ENCODE measurements around the gene RALGAPA2. TPM values are rescaled to one million over a fixed set of nuclear protein-coding genes. Genes with fewer than 3 reads are reported as not detected.
A peak's percentile ranks its signal among the peaks of the same experiment; 100 is the strongest.

The RALGAPA2 gene
- polyA plus RNA-seq, 1 experiment, result 2.2 TPM

DNA sequence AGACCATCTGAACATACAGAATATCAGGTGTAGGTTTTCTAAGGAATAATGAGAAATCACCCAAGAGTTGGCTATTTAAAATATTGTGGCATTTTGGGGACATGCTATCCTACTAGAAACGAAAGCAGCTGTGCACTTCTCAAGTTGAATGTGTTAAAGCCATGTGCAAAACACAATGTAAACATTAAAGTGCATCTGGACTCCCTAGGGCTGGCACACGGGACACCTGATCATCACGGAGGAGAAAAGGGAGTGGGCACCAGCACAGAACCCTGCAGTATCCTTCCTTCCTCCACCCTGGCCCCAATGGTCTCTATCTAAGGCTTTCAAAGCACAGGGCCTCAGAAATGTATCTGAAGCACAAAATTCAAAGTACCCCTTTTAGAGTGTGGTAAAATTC, 250.3 kb downstream of the RALGAPA2 start:
- Histone ChIP-seq H3K27ac (ENCODE audit: low read depth, low read length) (no peak overlapping the region), H3K9me3 (ENCODE audit: control insufficient read depth, insufficient read depth, low read length) (no peaks in the 10 kb centered on the region), H3K27me3 (ENCODE audit: control insufficient read depth, insufficient read depth, low read length) (no peaks in the 10 kb centered on the region), H3K4me3 (ENCODE audit: low read depth, low read length) (no peak overlapping the region)
- CTCF ChIA-PET, result no interaction called here
- no peak for DNase-seq (ENCODE audit: low read depth, low spot score)
- TF ChIP-seq, protein P1, sequence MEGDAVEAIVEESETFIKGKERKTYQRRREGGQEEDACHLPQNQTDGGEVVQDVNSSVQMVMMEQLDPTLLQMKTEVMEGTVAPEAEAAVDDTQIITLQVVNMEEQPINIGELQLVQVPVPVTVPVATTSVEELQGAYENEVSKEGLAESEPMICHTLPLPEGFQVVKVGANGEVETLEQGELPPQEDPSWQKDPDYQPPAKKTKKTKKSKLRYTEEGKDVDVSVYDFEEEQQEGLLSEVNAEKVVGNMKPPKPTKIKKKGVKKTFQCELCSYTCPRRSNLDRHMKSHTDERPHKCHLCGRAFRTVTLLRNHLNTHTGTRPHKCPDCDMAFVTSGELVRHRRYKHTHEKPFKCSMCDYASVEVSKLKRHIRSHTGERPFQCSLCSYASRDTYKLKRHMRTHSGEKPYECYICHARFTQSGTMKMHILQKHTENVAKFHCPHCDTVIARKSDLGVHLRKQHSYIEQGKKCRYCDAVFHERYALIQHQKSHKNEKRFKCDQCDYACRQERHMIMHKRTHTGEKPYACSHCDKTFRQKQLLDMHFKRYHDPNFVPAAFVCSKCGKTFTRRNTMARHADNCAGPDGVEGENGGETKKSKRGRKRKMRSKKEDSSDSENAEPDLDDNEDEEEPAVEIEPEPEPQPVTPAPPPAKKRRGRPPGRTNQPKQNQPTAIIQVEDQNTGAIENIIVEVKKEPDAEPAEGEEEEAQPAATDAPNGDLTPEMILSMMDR (IDR thresholded peaks at IDR 0.05; ENCODE audit: low read depth, low read length), result no peak
- POLR2A ChIA-PET, result no interaction called here

GRCh38 chr20:20461551-20461950, 250.9 kb downstream of the RALGAPA2 start:
- no peak for DNase-seq (ENCODE audit: low read depth, low spot score)
- POLR2A ChIA-PET, result no interaction called here
- Histone ChIP-seq H3K9me3 (ENCODE audit: control insufficient read depth, insufficient read depth, low read length) (no peaks in the 10 kb centered on the region), H3K27ac (ENCODE audit: low read depth, low read length) (no peak overlapping the region), H3K4me3 (ENCODE audit: low read depth, low read length) (no peak overlapping the region), H3K27me3 (ENCODE audit: control insufficient read depth, insufficient read depth, low read length) (no peaks in the 10 kb centered on the region)
- TF ChIP-seq, protein P1 (IDR thresholded peaks at IDR 0.05; ENCODE audit: low read depth, low read length), result no peak
- CTCF ChIA-PET, result no interaction called here

GRCh38 chr20:20459726-20460125, 252.7 kb downstream of the RALGAPA2 start:
- Histone ChIP-seq H3K9me3 (ENCODE audit: control insufficient read depth, insufficient read depth, low read length) (no peaks in the 10 kb centered on the region), H3K27me3 (ENCODE audit: control insufficient read depth, insufficient read depth, low read length) (no peaks in the 10 kb centered on the region), H3K27ac (ENCODE audit: low read depth, low read length) (no peak overlapping the region), H3K4me3 (ENCODE audit: low read depth, low read length) (no peak overlapping the region)
- TF ChIP-seq, protein P1 (IDR thresholded peaks at IDR 0.05; ENCODE audit: low read depth, low read length), result no peak
- ChIA-PET POLR2A (interaction anchor here (1.1 kb wide), 1 partner anchor 134 kb away, joined by 3 read pairs; no protein-coding TSS in a partner anchor), CTCF (no interaction called here)
- DNase-seq (ENCODE audit: low read depth, low spot score), result no peak

DNA sequence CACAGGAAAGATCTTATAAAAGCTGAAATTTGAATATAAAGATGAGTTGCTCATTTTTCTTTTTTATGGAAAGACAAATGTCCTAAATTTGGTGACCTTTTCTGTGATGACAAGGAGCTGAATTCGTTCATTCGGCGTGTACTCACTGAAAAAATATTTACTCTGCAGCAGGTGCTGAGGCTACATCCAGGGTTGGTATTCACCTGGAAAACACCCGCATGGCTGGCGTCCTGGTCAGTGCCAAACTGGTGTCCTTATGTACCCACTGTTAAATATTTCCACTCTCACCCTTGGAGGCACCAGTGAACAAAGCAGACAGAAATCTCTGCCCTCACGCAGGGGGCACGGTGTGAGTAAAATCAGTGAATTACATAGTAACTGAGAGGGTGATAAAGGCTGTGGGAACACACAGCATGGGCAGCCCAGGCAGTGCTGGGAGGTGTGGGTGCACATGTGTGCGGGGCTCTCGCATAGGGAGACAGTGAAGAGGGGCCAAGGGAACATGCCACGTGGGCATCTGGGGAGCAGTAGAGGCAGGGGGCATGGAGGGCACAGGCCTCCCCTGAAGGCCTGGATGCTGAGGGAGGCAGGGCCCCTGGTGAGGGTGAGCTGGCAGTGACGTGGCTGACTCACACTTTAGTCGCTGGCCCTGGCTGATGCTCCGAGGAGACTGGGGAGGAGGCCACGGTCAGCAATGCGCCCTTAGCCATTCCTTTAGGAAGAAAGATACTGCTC, 254.9 kb downstream of the RALGAPA2 start:
- Histone ChIP-seq H3K27ac (ENCODE audit: low read depth, low read length) (peak overlapping the region; percentile 47), H3K27me3 (ENCODE audit: control insufficient read depth, insufficient read depth, low read length) (no peaks in the 10 kb centered on the region), H3K4me3 (ENCODE audit: low read depth, low read length) (no peak overlapping the region), H3K9me3 (ENCODE audit: control insufficient read depth, insufficient read depth, low read length) (no peaks in the 10 kb centered on the region)
- POLR2A ChIA-PET, result no interaction called here
- TF ChIP-seq, protein P1 (IDR thresholded peaks at IDR 0.05; ENCODE audit: low read depth, low read length), result no peak
- no peak for DNase-seq (ENCODE audit: low read depth, low spot score)
- CTCF ChIA-PET, result interaction anchor here (0.8 to 1.0 kb wide), 2 partner anchors 136 kb away, joined by 3 to 4 read pairs; no protein-coding TSS in a partner anchor

- DNase-seq (ENCODE audit: low read depth, low spot score), result no peak
- Histone ChIP-seq H3K27ac (ENCODE audit: low read depth, low read length) (no peak overlapping the region), H3K4me3 (ENCODE audit: low read depth, low read length) (no peak overlapping the region), H3K27me3 (ENCODE audit: control insufficient read depth, insufficient read depth, low read length) (no peaks in the 10 kb centered on the region), H3K9me3 (ENCODE audit: control insufficient read depth, insufficient read depth, low read length) (no peaks in the 10 kb centered on the region)
- POLR2A ChIA-PET, result interaction anchor here (0.5 kb wide), 1 partner anchor 397 kb away, joined by 4 read pairs; no protein-coding TSS in a partner anchor
- CTCF ChIA-PET, result no interaction called here
- TF ChIP-seq, protein P1 (IDR thresholded peaks at IDR 0.05; ENCODE audit: low read depth, low read length), result no peak
Measured at GRCh38 chr20:20456741-20457140, 255.7 kb downstream of the RALGAPA2 start.
